Measurements from ENCODE around the gene TEX29.

Gene TEX29

DNA sequence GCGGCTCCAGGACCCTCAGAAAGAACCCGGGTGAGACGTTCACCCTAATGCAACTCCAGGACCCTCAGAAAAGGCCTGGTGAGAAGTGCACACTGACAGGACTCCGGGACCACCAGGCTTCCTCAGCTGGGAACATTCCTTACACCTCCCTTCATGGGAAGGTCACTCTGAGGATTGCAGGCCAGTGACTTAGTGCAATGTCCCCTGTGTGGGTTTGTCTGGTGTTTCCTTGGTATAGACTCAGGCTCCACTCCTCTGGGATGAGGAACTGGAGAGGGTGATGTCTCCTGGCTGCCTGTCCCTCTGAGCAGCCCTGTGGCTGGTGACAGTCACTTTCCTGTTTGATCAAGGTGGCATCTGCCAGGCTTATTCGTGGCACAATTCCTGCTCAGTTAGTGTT is 49.7 kb downstream of the TEX29 start:
- no peak overlapping the region for H3K4me3 ChIP-seq (ENCODE audit: low read depth, low read length)
- TF ChIP-seq, protein P1, sequence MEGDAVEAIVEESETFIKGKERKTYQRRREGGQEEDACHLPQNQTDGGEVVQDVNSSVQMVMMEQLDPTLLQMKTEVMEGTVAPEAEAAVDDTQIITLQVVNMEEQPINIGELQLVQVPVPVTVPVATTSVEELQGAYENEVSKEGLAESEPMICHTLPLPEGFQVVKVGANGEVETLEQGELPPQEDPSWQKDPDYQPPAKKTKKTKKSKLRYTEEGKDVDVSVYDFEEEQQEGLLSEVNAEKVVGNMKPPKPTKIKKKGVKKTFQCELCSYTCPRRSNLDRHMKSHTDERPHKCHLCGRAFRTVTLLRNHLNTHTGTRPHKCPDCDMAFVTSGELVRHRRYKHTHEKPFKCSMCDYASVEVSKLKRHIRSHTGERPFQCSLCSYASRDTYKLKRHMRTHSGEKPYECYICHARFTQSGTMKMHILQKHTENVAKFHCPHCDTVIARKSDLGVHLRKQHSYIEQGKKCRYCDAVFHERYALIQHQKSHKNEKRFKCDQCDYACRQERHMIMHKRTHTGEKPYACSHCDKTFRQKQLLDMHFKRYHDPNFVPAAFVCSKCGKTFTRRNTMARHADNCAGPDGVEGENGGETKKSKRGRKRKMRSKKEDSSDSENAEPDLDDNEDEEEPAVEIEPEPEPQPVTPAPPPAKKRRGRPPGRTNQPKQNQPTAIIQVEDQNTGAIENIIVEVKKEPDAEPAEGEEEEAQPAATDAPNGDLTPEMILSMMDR (IDR thresholded peaks at IDR 0.05; ENCODE audit: low read depth, low read length) = no peak

DNA sequence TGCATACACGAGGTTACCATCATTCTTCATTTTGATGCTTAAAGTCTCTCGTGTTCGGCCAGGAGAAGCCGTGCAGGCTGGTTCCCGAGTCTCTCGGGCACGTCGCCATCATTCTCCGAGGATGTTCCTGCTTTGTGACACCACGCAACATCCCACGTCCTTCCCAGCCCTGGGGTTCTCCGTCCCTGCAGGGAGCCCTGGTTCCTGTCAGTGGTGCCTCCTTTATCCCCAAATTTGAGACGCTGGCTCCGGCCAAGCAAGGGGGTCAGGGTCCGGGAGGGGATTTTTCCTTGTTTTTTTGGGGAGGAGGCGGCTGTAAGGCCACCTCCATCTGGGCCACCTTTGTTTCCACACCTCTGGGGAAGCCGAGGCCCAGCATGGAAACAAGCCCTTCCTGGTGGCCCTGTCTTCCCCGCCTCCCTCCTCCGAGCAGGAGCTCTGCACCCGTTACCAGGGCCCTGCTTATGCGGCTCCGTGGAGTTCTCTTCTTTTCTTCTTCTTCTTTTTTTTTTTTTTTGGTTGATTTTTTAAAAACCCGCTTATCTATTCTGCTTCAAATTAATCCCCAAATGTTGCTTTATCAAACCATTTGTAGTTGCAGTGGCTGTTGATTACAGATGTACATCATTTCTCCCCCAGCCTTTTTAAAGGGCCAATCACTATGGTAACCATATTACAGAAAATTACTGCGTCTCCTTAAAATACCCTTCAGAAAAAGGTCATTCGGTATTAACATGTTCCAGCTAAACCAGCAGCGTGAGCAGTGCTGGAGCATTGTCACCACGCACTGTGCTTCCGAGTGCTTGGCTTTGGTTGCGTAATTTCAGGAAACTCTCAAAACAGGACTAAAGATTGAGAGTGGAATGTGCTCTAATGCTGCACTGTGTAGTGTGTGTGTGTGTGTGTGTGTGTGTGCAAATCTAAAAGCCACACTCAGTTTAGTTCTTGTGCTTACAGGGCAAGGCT is 50.4 kb downstream of the TEX29 start:
- TF ChIP-seq, protein P1 (IDR thresholded peaks at IDR 0.05; ENCODE audit: low read depth, low read length) = no peak
- no peak overlapping the region for H3K4me3 ChIP-seq (ENCODE audit: low read depth, low read length)

DNA sequence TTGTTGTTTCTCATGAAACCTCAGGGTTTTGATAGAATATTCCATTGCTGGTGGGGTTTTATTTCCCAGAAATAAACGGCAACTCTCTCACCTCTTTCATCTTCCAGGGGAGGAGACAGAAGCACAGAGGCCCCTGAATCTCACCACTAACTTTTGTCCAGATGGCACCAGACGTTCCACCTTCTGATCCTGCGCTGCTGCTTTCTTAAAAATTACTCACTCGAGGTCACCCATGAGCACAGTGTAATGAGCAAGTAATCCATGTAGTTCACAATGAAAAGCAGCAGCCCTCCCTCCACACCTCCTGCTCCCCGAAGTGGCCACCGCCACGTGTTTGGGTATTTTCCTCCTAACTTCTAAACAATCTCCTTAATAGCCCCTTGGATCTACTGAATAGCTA is 51.3 kb downstream of the TEX29 start:
- no peak overlapping the region for H3K4me3 ChIP-seq (ENCODE audit: low read depth, low read length)
- TF ChIP-seq, protein P1 (IDR thresholded peaks at IDR 0.05; ENCODE audit: low read depth, low read length) = no peak

DNA sequence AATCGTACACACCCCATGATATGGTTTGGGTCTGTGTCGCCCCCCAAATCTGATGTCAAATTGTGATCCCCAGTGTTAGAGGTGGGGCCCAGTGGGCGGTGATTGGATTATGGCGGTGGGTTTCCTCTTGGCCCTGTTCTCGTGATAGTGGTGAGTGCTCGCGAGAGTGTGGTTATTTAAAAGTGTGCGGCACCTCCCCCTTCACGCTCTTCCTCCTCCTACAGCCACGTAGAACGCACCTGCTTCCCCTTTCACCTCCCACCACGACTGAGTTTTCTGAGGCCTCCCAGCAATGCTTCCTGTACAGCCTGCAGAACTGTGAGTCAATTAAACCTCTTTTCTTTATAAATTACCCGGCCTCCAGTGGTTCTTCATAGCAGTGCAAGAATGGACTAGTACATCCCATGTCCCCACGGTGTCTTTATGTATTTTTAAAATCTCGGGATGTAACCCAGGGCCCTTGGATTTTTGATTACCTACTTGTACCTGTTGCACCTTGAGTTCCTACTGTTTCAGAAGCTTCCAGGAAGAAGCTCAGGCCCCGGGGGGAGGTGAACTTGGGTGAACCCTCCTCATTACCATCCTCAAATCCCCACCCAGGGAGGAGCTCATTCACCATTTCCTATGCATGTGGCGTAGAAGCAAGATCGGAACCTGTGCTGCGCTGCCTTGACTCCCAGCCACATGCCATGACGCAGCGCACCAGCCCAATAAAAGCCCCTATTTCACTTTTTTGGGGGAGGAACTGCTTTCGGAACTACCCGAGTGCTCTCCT is 52.4 kb downstream of the TEX29 start:
- no peak overlapping the region for H3K4me3 ChIP-seq (ENCODE audit: low read depth, low read length)
- TF ChIP-seq, protein P1 (IDR thresholded peaks at IDR 0.05; ENCODE audit: low read depth, low read length) = no peak

DNA sequence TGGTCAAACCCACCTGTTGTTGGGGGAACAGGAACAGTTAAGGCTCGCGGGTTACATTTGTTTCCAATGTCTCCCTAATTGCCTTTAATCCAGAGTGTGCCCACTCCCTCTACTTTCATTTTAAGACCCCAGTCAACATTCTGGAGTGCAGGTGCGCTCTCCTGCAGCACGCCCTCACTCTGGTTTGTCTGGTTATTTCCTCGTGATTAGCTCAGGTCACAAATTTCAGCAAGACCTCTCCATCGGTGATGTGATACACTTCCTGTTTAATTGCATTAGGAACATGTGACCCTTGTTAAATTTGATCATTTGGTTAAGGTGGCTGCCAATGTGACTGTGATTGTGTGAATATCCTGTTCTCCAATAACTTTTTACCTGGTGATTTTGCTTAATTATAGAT is 53.0 kb downstream of the TEX29 start:
- TF ChIP-seq, protein P1 (IDR thresholded peaks at IDR 0.05; ENCODE audit: low read depth, low read length) = no peak
- H3K4me3 ChIP-seq (ENCODE audit: low read depth, low read length) = no peak overlapping the region

DNA sequence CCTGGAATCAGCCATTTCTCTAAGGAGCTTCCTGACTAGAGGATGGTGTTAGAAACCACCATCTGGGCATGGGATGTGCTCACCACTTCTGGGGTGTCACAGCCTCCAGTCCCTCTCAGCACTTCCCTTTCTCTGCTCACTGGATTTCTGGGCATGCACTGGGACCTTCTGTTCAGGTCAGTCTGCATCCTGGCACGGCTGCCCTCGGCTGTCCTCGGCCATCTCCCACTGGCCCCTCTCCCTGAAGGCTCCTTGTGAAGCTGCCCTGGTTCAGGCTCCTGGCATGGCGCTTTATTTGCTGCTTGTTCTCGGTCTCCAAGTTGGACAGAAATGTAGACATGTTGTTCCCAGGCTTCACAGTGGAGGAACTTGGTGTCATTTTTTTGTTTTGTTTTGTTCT is 60.0 kb downstream of the TEX29 start:
- no peak overlapping the region for H3K4me3 ChIP-seq (ENCODE audit: low read depth, low read length)
- TF ChIP-seq, protein P1 (IDR thresholded peaks at IDR 0.05; ENCODE audit: low read depth, low read length) = no peak

DNA sequence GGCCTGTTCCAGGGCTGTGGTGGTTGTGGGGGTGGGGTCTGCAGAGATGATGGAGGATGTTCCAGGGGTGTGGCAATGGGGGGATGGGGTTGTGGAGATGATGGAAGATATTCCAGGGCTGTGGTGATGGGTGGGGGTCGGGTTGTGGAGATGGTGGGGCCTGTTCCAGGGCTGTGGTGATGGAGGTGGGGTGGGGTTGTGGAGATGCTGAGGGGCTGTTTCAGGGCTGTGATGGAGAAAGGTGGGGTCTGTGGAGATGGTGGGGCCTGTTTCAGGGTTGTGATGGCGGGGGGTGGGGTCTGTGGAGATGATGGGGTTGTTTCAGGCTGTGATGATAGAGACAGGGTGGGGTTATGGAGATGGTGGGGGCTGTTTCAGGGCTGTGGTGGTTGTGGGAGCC is 62.0 kb downstream of the TEX29 start:
- no peak overlapping the region for H3K4me3 ChIP-seq (ENCODE audit: low read depth, low read length)
- TF ChIP-seq, protein P1 (IDR thresholded peaks at IDR 0.05; ENCODE audit: low read depth, low read length) = no peak
